Stimulated activated CD4-positive, alpha-beta T cell treated with anti-CD3 and anti-CD28 coated beads, TNF-alpha, amount 100 ng/mL, for 24 hours (primary cell): ENCODE results near the gene BMP2K.

Experiments
- DNase-seq, 3 experiments: peaks; one replicate each; pipeline ENCODE4 v3.0.0-alpha.2; 2020; ENCODE audit warnings: low read depth in 3 of 3

The BMP2K gene

DNA sequence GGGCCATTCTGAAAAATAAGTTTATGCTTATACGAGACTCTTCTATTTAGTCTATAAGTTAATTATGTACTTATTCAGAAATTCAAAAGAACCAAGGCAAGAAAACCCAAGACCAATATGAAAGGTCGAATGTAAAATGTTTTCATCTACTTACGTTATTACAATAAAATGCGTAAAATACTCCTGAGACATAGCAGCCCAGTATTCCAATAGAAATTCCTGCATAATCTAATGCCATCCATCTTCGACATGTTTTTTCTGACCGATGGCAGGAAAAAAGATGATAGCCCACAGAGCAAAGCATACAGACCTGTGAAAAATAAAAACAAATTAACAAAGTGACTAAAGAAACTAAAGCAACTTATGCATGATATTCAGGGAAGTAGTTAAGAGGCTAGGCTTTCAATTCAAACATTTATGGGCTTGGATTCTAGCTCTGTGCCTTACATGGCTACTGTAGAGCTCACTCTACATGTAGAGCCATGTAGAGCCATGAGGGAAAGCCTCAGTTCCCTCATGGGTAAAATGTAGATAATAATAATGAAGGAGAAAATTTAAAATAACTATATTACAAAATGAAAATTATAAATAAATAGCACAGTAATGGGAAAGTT lies 154.0 kb downstream of the BMP2K start:
- no peak for DNase-seq

DNA sequence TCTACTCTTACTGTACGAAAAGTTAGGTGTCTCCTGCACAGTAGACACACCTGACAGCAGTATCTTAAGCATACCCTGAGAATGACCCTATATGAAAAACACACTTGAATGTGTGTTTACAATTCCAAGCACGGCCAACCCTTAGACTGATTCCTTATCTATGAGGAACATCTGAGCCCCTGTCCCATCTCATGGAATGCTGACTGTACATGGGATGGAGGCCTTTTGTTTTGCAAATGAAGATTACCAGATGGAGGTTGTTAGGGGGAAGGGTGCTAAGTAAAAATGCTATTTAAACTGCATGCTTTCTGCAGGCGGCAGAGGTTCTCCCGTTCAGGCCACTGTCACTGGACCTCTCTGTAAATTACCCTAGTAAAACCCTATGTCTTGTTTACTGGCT lies 160.8 kb downstream of the BMP2K start:
- no peak for DNase-seq

DNA sequence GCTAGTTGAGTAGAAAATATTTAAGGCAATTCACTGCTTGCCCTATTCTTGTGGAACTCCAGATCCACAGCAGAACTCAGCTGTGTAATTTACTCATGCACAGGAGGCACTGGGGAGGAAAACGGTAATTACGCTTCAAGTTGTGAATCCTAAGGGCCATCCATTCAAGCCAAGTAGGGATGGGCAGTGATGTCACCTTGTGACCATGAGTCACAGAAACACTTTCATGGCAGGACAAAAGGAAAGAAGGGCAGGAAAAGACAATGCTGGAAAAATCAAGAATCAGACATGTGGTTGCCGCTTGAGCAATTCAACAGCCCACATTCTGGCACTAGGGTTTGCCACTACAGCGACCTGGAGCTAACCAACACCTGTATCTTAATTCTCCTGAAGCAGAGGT lies 161.7 kb downstream of the BMP2K start:
- no peak for DNase-seq

DNA sequence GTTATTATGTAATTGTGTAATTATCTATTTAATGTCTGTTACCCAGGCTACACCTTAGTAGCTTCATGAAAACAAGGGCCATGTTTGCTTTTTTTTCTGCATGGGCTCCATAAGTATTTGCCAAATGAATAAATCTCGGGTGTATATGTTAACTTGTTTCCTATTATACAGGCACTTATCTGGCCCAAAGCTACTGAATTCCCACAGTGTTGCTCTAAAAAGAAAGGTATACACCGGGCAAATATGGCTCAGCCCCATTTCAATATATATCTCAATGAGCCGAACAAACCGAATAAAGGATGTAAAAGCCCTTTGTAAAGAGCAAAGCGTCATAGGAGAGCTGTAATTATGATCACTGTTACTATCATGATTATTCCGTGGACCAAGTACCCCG lies 162.3 kb downstream of the BMP2K start:
- no peak for DNase-seq

DNA sequence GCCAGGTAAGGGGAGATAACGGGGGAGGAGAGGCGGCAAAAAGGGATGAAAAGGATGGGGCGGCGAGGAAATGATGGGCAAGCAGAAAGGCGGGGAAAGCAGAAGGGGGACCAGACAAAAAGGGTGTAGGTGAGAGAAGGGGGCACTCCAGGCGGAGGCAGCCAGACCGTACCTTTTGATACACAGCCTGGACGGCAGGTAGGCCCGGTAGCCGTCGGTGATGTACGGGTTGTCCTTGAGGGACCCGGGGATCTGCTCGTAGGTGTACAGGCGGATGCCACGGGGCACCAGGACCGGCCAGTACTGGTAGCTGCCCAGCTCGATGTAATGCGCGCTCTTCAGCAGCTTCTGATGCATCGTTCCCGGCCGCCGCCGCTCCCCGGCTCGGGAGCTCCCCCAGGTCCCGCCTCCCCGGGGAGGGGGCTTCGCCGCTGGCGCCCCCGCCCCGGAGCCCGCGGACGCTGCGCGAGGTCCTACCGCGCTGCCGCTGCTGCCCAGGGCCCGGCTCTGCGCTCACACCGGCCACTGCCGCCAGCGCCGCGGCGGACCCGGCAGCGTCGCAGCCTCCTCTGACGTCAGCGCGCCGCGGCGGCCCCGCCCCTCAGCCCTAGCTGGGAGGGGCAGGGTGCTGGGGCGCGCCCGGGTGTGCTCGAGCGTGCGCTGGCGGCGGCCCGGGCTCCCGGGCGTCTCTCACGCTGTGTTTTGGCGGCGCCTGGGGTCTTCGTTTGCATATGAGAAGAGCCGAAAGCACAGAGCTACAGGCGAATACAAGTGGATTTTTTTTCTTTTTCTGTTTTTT lies 162.9 kb downstream of the BMP2K start, which contains the start of gene PAQR3:
PAQR3 (minus strand) TSS at position 571 of the 799 bp plus-strand sequence; CDS start at position 357, 214 bp downstream.
- DNase-seq, result peak; percentile 68 to 83 (median 70)

DNA sequence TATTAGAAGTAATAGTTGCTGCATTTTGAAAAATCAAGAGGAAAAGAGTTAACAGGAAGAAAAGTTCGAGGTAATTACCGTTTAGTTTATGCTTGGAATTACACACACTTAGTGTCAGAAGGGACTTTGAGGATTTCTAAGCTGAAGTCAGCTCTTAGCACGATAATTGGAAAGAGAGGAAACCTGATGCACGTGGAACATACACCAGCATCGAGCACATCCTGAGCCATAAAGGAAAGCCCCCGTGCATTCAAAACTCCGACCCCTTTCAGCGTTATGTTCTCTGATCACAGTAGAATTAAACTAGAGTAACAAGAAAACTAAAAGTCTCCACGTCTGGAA lies 163.5 kb downstream of the BMP2K start:
- no peak for DNase-seq

DNA sequence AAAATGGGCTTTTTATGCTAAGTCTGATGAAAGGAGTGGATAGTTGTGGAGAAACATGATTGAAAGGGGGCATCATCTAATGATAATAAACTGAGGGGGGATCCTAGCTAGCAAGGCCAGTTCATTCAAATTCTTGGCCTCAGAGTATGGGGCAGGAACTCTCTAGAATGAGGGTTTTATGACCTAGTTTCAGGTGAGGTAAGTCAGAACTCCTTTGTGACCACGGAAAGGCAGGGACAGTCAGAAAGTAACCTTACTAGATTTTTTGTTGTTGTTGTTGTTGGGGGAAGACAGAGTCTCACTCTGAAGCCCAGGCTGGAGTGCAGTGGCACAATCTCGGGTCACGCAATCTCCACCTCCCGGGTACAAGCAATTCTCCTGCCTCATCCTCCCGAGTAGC lies 164.6 kb downstream of the BMP2K start:
- no peak for DNase-seq

DNA sequence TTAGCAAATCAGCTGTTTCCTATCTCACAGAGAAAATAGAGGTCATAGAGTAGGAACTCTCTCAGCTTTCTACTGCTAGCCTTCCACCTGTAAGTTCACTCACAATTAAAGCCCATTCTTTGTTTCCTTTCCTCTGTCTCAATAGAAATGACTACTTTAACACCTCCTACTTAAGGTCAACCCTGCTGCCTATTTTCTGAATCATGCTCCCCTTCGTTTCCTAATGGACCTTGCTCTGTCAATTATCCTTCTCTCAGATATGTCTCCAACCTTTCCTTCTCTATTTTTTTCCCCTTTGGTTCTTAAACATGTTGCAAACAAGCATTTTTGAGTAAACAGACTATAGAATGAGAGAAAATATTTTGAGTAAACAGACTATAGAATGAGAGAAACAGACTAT lies 168.2 kb downstream of the BMP2K start:
- DNase-seq, result no peak

DNA sequence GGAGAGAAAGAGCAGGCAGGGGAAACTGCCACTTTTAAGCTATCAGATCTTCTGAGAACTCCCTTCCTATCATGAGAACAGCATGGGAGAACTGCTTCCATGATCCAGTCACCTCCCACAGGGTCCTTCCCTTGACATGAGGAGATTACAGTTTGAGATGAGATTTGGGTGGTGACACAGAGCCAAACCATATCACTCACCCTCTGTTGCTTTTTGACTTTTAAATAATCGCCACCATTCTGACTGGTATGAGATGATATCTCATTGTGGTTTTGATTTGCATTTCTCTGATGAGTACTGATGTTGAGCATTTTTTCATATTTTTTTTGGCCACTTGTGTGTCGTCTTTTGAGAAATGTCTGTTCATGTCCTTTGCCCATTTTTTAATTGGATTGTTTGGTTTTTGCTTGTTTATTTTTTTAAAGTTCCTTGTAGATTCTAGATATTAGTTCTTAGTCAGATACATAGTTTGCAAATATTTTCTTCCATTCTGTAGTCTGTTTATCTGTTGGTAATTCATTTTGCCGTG lies 169.6 kb downstream of the BMP2K start:
- no peak for DNase-seq

DNA sequence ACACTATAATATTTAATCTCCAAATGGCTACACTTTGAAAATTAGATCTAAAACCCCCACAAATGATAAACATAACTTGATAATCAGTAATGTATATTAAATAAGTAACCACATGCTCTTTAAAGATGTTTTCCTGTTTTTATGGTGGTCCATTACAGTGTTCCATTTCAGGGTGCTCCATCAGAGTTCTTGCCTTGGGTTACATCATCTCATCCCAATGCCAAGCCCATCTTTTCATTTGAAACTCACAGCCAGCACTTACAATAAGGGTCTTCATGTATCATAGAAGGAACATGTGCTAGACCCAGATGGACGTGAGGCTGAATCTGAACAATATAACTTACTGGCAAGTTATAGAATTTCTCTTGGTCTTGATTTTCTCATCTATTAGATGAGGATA lies 173.6 kb downstream of the BMP2K start:
- no peak for DNase-seq

DNA sequence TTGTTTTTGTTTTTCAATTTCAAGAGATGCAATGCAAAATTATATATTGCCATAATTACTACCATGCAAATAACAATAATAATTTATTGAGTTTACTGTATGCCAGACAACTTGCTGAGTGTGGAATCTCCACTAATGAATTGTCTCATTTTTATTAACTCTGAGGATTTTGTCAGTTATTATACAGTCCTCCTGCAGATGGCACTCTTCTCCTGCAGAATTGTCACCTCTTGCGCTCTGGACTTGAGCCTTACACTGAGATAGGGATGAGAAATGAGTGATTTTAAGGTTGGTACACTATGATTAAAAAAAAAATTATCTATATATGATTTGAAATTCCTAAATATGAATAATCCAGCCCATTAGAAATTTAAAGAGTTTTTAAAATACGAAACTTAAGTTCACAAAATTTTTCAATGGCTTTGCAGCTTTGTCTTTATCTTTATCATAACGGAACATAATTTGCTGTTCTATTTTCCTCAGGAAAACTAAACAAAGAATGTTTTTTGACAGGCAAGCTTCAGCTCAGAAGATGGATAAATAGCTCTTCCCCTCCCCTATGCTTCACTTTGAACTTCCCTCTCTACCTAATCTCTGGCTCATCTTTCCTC lies 175.8 kb downstream of the BMP2K start:
- no peak for DNase-seq

DNA sequence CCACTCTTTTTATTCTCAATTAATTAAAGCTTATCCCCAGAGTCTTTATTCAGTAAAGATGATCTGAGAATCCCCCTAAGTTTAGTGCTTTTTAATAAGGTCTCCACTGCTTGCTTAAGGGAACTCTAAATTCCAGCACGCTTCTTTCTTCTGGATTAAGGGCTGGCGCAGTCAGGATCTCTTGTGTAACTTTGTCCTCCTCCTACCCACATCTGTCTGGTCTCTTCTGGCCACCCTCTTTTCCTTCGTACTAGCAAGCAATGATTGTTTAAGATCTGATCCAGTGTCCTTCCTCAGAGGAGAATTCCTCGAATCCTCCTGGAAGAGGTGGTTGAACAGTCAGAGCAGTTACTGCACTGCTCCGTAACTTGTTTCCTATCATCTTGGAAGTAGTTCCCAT lies 177.1 kb downstream of the BMP2K start:
- DNase-seq, result no peak

DNA sequence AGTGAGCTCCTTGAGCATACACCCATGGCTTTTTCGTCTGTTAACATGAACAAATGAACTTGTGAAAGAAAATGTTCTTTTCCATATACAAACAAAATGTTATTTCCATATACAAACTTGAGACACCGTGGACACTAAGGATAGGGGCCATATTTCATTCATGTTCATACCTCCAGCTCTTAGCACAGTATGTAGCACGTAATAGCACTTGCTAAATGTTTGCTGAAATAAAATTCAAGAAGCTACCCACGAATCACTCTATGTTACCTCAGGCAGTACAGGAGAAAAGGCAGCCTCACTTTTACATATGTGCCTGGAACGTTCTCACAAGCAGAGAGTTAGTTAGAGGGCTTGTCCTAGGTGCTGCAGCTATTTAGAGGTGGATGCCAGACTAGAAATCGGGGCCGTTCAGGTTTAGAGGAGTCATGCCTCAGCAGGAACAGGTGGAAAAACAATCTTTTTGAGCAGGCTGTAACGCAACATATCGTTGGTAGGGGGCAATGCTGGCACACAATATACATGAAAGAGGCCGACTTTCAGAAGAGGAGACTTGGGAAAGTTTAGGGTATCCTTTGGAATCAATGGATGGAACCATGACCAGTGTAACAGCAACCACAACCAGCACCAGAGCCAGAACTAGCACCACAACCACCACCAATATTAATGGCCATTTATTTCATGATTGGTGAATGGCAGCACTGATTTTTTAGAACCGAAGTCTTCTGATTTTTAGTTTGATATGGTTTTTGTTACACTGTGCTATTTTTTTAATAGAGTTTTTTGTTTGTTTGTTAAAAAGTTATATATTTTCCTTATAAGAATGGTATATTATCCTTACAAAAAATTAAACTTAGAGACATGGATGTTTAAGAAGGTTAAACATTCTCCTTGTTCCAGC lies 177.9 kb downstream of the BMP2K start:
- no peak for DNase-seq

DNA sequence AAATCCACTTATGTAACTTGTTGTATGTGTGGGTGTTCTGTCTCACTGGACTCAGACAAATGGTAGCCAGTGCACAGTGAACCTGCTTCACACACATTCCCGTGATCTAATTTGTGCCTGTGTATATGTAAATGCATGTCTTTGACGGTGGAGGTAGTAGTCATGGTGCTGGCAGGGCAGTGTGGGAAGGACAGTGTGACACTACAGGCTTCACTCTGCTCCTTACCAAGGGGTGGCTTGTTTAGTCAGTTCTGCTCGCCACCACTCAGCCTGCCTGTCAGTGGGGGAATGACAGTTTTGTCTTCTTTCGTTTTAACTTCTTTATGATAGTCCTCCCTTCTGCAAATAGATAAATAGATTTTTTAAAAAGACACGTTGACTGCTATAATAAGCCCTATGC lies 180.8 kb downstream of the BMP2K start:
- DNase-seq, result no peak

DNA sequence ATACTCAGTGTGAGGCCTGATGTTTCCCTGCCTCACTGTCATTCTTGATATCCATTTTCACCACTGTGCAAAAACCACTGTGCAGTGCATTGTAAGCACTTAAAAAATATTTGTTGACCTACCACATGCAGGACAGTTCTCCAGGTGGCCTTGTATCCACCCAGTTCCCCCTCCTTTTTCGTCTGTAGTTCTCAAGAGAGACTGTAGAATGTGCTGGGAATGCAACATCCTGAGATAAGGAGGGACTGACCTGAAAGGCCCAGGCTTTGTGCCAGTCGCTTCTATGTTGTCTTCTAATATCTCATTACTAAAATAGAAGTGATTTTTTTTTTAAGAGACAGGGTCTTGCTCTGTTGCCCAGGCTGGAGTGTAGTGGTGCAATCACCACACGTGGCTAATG lies 184.8 kb downstream of the BMP2K start:
- no peak for DNase-seq
